ENCODE data around the gene HSPB3. TPM values are rescaled to one million over a fixed set of nuclear protein-coding genes. Genes with fewer than 3 reads are reported as not detected.

Gene HSPB3
- total RNA-seq, 1 donor from 2014 or later = 151 TPM

GRCh38 chr5:54454602-54455001 lies 897 bp upstream of the HSPB3 start:
- H3K27ac ChIP-seq (ENCODE audit: low read depth, low read length) = peak overlapping the region; percentile 95
- H3K4me3 ChIP-seq (ENCODE audit: low read length in 3 of 3) = no peak overlapping the region
- H3K9me3 ChIP-seq (ENCODE audit: control insufficient read depth in 3 of 3, low read length in 3 of 3) = no peaks in the 10 kb centered on the region
- no peak overlapping the region for H3K9ac ChIP-seq (ENCODE audit: low read depth in 1 of 3, low read length in 3 of 3)
- no peaks in the 10 kb centered on the region for H3K27me3 ChIP-seq (ENCODE audit: control insufficient read depth in 3 of 3, insufficient read depth in 3 of 3, low read length in 3 of 3)
- peaks cover 5 to 19% (median 6%) of the 10 kb centered on the region in 3 donors for H3K4me1 ChIP-seq (ENCODE audit: control insufficient read depth in 3 of 3, insufficient read depth in 3 of 3, low read length in 3 of 3)
- H3K36me3 ChIP-seq (ENCODE audit: control insufficient read depth in 3 of 3, insufficient read depth in 3 of 3, low read length in 3 of 3) = no peaks in the 10 kb centered on the region

- Histone ChIP-seq H3K9ac (ENCODE audit: low read depth in 1 of 3, low read length in 3 of 3) (peak overlapping the region; percentile 79 to 93 (median 88)), H3K27me3 (ENCODE audit: control insufficient read depth in 3 of 3, insufficient read depth in 3 of 3, low read length in 3 of 3) (no peaks in the 10 kb centered on the region), H3K9me3 (ENCODE audit: control insufficient read depth in 3 of 3, low read length in 3 of 3) (no peaks in the 10 kb centered on the region), H3K36me3 (ENCODE audit: control insufficient read depth in 3 of 3, insufficient read depth in 3 of 3, low read length in 3 of 3) (no peaks in the 10 kb centered on the region), H3K4me1 (ENCODE audit: control insufficient read depth in 3 of 3, insufficient read depth in 3 of 3, low read length in 3 of 3) (peaks cover 11 to 32% (median 16%) of the 10 kb centered on the region in 3 donors), H3K4me3 (ENCODE audit: low read length in 3 of 3) (peak overlapping the region; percentile 72 to 89 (median 77)), H3K27ac (ENCODE audit: low read depth, low read length) (peak overlapping the region; percentile 95)
Measured at GRCh38 chr5:54457094-54457862, 1.8 kb downstream of the HSPB3 start.

- Histone ChIP-seq H3K9ac (ENCODE audit: low read depth in 1 of 3, low read length in 3 of 3) (peak overlapping the region; percentile 79 to 93 (median 88)), H3K4me1 (ENCODE audit: control insufficient read depth in 3 of 3, insufficient read depth in 3 of 3, low read length in 3 of 3) (peaks cover 11 to 32% (median 16%) of the 10 kb centered on the region in 3 donors), H3K27ac (ENCODE audit: low read depth, low read length) (peak overlapping the region; percentile 95), H3K9me3 (ENCODE audit: control insufficient read depth in 3 of 3, low read length in 3 of 3) (no peaks in the 10 kb centered on the region), H3K27me3 (ENCODE audit: control insufficient read depth in 3 of 3, insufficient read depth in 3 of 3, low read length in 3 of 3) (no peaks in the 10 kb centered on the region), H3K36me3 (ENCODE audit: control insufficient read depth in 3 of 3, insufficient read depth in 3 of 3, low read length in 3 of 3) (no peaks in the 10 kb centered on the region), H3K4me3 (ENCODE audit: low read length in 3 of 3) (peak overlapping the region; percentile 66 to 89 (median 77))
Measured at GRCh38 chr5:54458221-54458620, 2.7 kb downstream of the HSPB3 start.

GRCh38 chr5:54460181-54460919 lies 4.9 kb downstream of the HSPB3 start:
- H3K36me3 ChIP-seq (ENCODE audit: control insufficient read depth in 3 of 3, insufficient read depth in 3 of 3, low read length in 3 of 3) = no peaks in the 10 kb centered on the region
- peak overlapping the region in 2 of 3 donors; percentile 30 to 49 for H3K4me3 ChIP-seq (ENCODE audit: low read length in 3 of 3)
- no peaks in the 10 kb centered on the region for H3K27me3 ChIP-seq (ENCODE audit: control insufficient read depth in 3 of 3, insufficient read depth in 3 of 3, low read length in 3 of 3)
- H3K27ac ChIP-seq (ENCODE audit: low read depth, low read length) = peak overlapping the region; percentile 71
- no peak overlapping the region for H3K9ac ChIP-seq (ENCODE audit: low read depth in 1 of 3, low read length in 3 of 3)
- no peaks in the 10 kb centered on the region for H3K9me3 ChIP-seq (ENCODE audit: control insufficient read depth in 3 of 3, low read length in 3 of 3)
- H3K4me1 ChIP-seq (ENCODE audit: control insufficient read depth in 3 of 3, insufficient read depth in 3 of 3, low read length in 3 of 3) = peaks cover 11 to 26% (median 14%) of the 10 kb centered on the region in 3 donors

- Histone ChIP-seq H3K36me3 (ENCODE audit: control insufficient read depth in 3 of 3, insufficient read depth in 3 of 3, low read length in 3 of 3) (no peaks in the 10 kb centered on the region), H3K27ac (ENCODE audit: low read depth, low read length) (no peak overlapping the region), H3K9me3 (ENCODE audit: control insufficient read depth in 3 of 3, low read length in 3 of 3) (no peaks in the 10 kb centered on the region), H3K9ac (ENCODE audit: low read depth in 1 of 3, low read length in 3 of 3) (no peak overlapping the region), H3K4me3 (ENCODE audit: low read length in 3 of 3) (no peak overlapping the region), H3K27me3 (ENCODE audit: control insufficient read depth in 3 of 3, insufficient read depth in 3 of 3, low read length in 3 of 3) (no peaks in the 10 kb centered on the region), H3K4me1 (ENCODE audit: control insufficient read depth in 3 of 3, insufficient read depth in 3 of 3, low read length in 3 of 3) (peaks cover 11 to 23% (median 14%) of the 10 kb centered on the region in 3 donors)
Measured at GRCh38 chr5:54462281-54462680, 6.8 kb downstream of the HSPB3 start.

- no peak overlapping the region for H3K27ac ChIP-seq (ENCODE audit: low read depth, low read length)
- H3K4me3 ChIP-seq (ENCODE audit: low read length in 3 of 3) = no peak overlapping the region
- H3K27me3 ChIP-seq (ENCODE audit: control insufficient read depth in 3 of 3, insufficient read depth in 3 of 3, low read length in 3 of 3) = no peaks in the 10 kb centered on the region
- no peaks in the 10 kb centered on the region for H3K9me3 ChIP-seq (ENCODE audit: control insufficient read depth in 3 of 3, low read length in 3 of 3)
- no peaks in the 10 kb centered on the region for H3K36me3 ChIP-seq (ENCODE audit: control insufficient read depth in 3 of 3, insufficient read depth in 3 of 3, low read length in 3 of 3)
- peaks cover 7 to 19% (median 12%) of the 10 kb centered on the region in 3 donors for H3K4me1 ChIP-seq (ENCODE audit: control insufficient read depth in 3 of 3, insufficient read depth in 3 of 3, low read length in 3 of 3)
- H3K9ac ChIP-seq (ENCODE audit: low read depth in 1 of 3, low read length in 3 of 3) = no peak overlapping the region
Measured at GRCh38 chr5:54463713-54464112, 8.2 kb downstream of the HSPB3 start.

GRCh38 chr5:54469622-54470021 lies 14.1 kb downstream of the HSPB3 start:
- H3K9ac ChIP-seq (ENCODE audit: low read depth in 1 of 3, low read length in 3 of 3) = peak overlapping the region in 1 of 3 donors; percentile 63
- H3K4me1 ChIP-seq (ENCODE audit: control insufficient read depth in 3 of 3, insufficient read depth in 3 of 3, low read length in 3 of 3) = peaks cover 0 to 11% (median 4%) of the 10 kb centered on the region in 3 donors
- no peaks in the 10 kb centered on the region for H3K9me3 ChIP-seq (ENCODE audit: control insufficient read depth in 3 of 3, low read length in 3 of 3)
- H3K4me3 ChIP-seq (ENCODE audit: low read length in 3 of 3) = peak overlapping the region; percentile 14 to 50 (median 33)
- peak overlapping the region; percentile 39 for H3K27ac ChIP-seq (ENCODE audit: low read depth, low read length)
- H3K27me3 ChIP-seq (ENCODE audit: control insufficient read depth in 3 of 3, insufficient read depth in 3 of 3, low read length in 3 of 3) = no peaks in the 10 kb centered on the region
- no peaks in the 10 kb centered on the region for H3K36me3 ChIP-seq (ENCODE audit: control insufficient read depth in 3 of 3, insufficient read depth in 3 of 3, low read length in 3 of 3)

GRCh38 chr5:54470128-54470527 lies 14.6 kb downstream of the HSPB3 start:
- no peaks in the 10 kb centered on the region for H3K9me3 ChIP-seq (ENCODE audit: control insufficient read depth in 3 of 3, low read length in 3 of 3)
- H3K4me1 ChIP-seq (ENCODE audit: control insufficient read depth in 3 of 3, insufficient read depth in 3 of 3, low read length in 3 of 3) = peaks cover 0 to 11% (median 4%) of the 10 kb centered on the region in 3 donors
- H3K36me3 ChIP-seq (ENCODE audit: control insufficient read depth in 3 of 3, insufficient read depth in 3 of 3, low read length in 3 of 3) = no peaks in the 10 kb centered on the region
- H3K27me3 ChIP-seq (ENCODE audit: control insufficient read depth in 3 of 3, insufficient read depth in 3 of 3, low read length in 3 of 3) = no peaks in the 10 kb centered on the region
- peak overlapping the region; percentile 14 to 50 (median 33) for H3K4me3 ChIP-seq (ENCODE audit: low read length in 3 of 3)
- H3K27ac ChIP-seq (ENCODE audit: low read depth, low read length) = peak overlapping the region; percentile 39
- no peak overlapping the region for H3K9ac ChIP-seq (ENCODE audit: low read depth in 1 of 3, low read length in 3 of 3)

GRCh38 chr5:54470677-54471076 lies 15.2 kb downstream of the HSPB3 start:
- Histone ChIP-seq H3K9me3 (ENCODE audit: control insufficient read depth in 3 of 3, low read length in 3 of 3) (no peaks in the 10 kb centered on the region), H3K27ac (ENCODE audit: low read depth, low read length) (no peak overlapping the region), H3K9ac (ENCODE audit: low read depth in 1 of 3, low read length in 3 of 3) (no peak overlapping the region), H3K4me3 (ENCODE audit: low read length in 3 of 3) (peak overlapping the region in 1 of 3 donors; percentile 7), H3K27me3 (ENCODE audit: control insufficient read depth in 3 of 3, insufficient read depth in 3 of 3, low read length in 3 of 3) (no peaks in the 10 kb centered on the region), H3K36me3 (ENCODE audit: control insufficient read depth in 3 of 3, insufficient read depth in 3 of 3, low read length in 3 of 3) (no peaks in the 10 kb centered on the region), H3K4me1 (ENCODE audit: control insufficient read depth in 3 of 3, insufficient read depth in 3 of 3, low read length in 3 of 3) (peaks cover 0 to 11% (median 4%) of the 10 kb centered on the region in 3 donors)

GRCh38 chr5:54471398-54471797 lies 15.9 kb downstream of the HSPB3 start:
- H3K27ac ChIP-seq (ENCODE audit: low read depth, low read length) = no peak overlapping the region
- no peaks in the 10 kb centered on the region for H3K27me3 ChIP-seq (ENCODE audit: control insufficient read depth in 3 of 3, insufficient read depth in 3 of 3, low read length in 3 of 3)
- H3K9me3 ChIP-seq (ENCODE audit: control insufficient read depth in 3 of 3, low read length in 3 of 3) = no peaks in the 10 kb centered on the region
- no peaks in the 10 kb centered on the region for H3K36me3 ChIP-seq (ENCODE audit: control insufficient read depth in 3 of 3, insufficient read depth in 3 of 3, low read length in 3 of 3)
- no peak overlapping the region for H3K4me3 ChIP-seq (ENCODE audit: low read length in 3 of 3)
- H3K4me1 ChIP-seq (ENCODE audit: control insufficient read depth in 3 of 3, insufficient read depth in 3 of 3, low read length in 3 of 3) = peaks cover 0 to 11% (median 4%) of the 10 kb centered on the region in 3 donors
- H3K9ac ChIP-seq (ENCODE audit: low read depth in 1 of 3, low read length in 3 of 3) = no peak overlapping the region

Measured in skeletal muscle tissue (tissue), 4 donors.